A549 (cell line): ENCODE results near the gene FAM234B. TPM values are rescaled to one million over a fixed set of nuclear protein-coding genes. Genes with fewer than 3 reads are reported as not detected.

Source experiments
- ATAC-seq, 2 experiments: fragments of 200-7000 bp in 1 of 2; fragments of >200 bp in 1 of 2; cut with Nextera tagmentation in 1 of 2; cut with Tn5 transposase in 1 of 2; 3 replicates each; pipeline versions ENCODE4 v1.8.0 to v1.9.1; 2018 to 2020; ENCODE audit warnings: mild to moderate bottlenecking in 1 of 2, moderate library complexity in 1 of 2
- CTCF ChIA-PET: fragments of 300-600 bp; sonication (Branson Sonifier 250); formaldehyde crosslinking; extraction: SDS; loops from one replicate; lab custom pipeline; 2021; ENCODE audit warnings: antibody characterized with exemption, inconsistent platforms; lab: Yijun Ruan, JAX
- POLR2A ChIA-PET: fragments of 350-600 bp; formaldehyde crosslinking; extraction: SDS; loops from one replicate; lab custom pipeline; 2021; ENCODE audit warnings: antibody characterized with exemption, inconsistent platforms; lab: Yijun Ruan, JAX
- DNase-seq, 2 experiments: peaks; one replicate each; pipeline versions ENCODE4 v3.0.0 to v3.0.0-alpha.2; 2011 to 2016; ENCODE audit warnings: low read depth in 1 of 2, low spot score in 1 of 2
- FAIRE-seq: peaks from 2 replicates; lab custom pipeline; 2011; peaks lifted over from hg19 to GRCh38; lab: Jason Lieb, UNC
- H3K27ac ChIP-seq, 2 experiments: fragments of >200 bp; sonication (Bioruptor Twin); formaldehyde crosslinking; 3 replicates each; pipeline ENCODE4 v1.5.1; 2016 to 2017
- H3K4me1 ChIP-seq: fragments of >200 bp; sonication (Bioruptor Twin); formaldehyde crosslinking; 3 replicates; pipeline ENCODE4 v1.6.1; 2016
- H3K4me2 ChIP-seq: fragments of >200 bp; sonication (Bioruptor Twin); formaldehyde crosslinking; 3 replicates; pipeline ENCODE4 v1.6.1; 2016
- H3K4me3 ChIP-seq: fragments of >200 bp; sonication (Bioruptor Twin); formaldehyde crosslinking; 3 replicates; pipeline ENCODE4 v1.5.1; 2016
- H3K9me3 ChIP-seq: fragments of >200 bp; sonication (Bioruptor Twin); formaldehyde crosslinking; 3 replicates; pipeline ENCODE4 v1.6.1; 2016
- BHLHE40 ChIP-seq: IDR thresholded peaks from 2 replicates; pipeline ENCODE4 v1.6.1; 2012; ENCODE audit warnings: low read depth, low read length, inconsistent platforms
- CBX2 ChIP-seq: fragments of 200-600 bp; sonication (generic); IDR thresholded peaks from 2 replicates; pipeline ENCODE4 v1.6.1; 2016; ENCODE audit warnings: low read depth, mild to moderate bottlenecking, borderline replicate concordance
- FOSL2 ChIP-seq, 2 experiments: fragments of 450-650 bp in 1 of 2; fragments of >200 bp in 1 of 2; sonication (Bioruptor Twin) in 1 of 2; formaldehyde crosslinking; IDR thresholded peaks; 2 replicates each; pipeline versions ENCODE4 v1.5.0 to v1.6.1; 2016 to 2020; ENCODE audit warnings: mild to moderate bottlenecking in 1 of 2, moderate library complexity in 1 of 2
- HOXB13 ChIP-seq: fragments of 250-450 bp; sonication (Bioruptor Pico); IDR thresholded peaks from 2 replicates; pipeline ENCODE4 v1.5.0; 2020; ENCODE audit warnings: low read depth, mild to moderate bottlenecking, moderate library complexity
- KDM1A ChIP-seq: fragments of 200-600 bp; sonication (generic); IDR thresholded peaks from 2 replicates; pipeline ENCODE4 v1.6.1; 2016; ENCODE audit warnings: low read depth, mild to moderate bottlenecking
- MAZ ChIP-seq: fragments of 150-350 bp; IDR thresholded peaks from 2 replicates; pipeline ENCODE4 v1.6.1; 2014; ENCODE audit warnings: antibody characterized with exemption, low read depth, low read length, borderline replicate concordance
- NPAS2 ChIP-seq: fragments of 250-450 bp; sonication (Bioruptor Pico); IDR thresholded peaks from 2 replicates; pipeline ENCODE4 v1.8.0; 2022; ENCODE audit warnings: mild to moderate bottlenecking, moderate library complexity, borderline replicate concordance
- RNF2 ChIP-seq: fragments of 200-600 bp; sonication (generic); IDR thresholded peaks from 2 replicates; pipeline ENCODE4 v1.6.1; 2016; ENCODE audit warnings: low read depth, mild to moderate bottlenecking, antibody characterized with exemption, moderate library complexity, borderline replicate concordance
- SMC3 ChIP-seq: fragments of >200 bp; sonication (Bioruptor Twin); formaldehyde crosslinking; IDR thresholded peaks from 3 replicates; pipeline ENCODE4 v1.6.1; 2018; ENCODE audit warnings: inconsistent platforms
- TFCP2L1 ChIP-seq: fragments of 250-450 bp; sonication (Bioruptor Pico); IDR thresholded peaks from 2 replicates; pipeline ENCODE4 v1.5.0; 2021; ENCODE audit warnings: mild to moderate bottlenecking
- ZC3H11A ChIP-seq: fragments of 450-650 bp; IDR thresholded peaks from 2 replicates; pipeline ENCODE4 v1.6.1; 2014; ENCODE audit warnings: antibody characterized with exemption, mild to moderate bottlenecking
- WGBS: methylation state at CpG from one replicate; pipeline ENCODE4 v1.1.6; 2017; ENCODE audit errors: missing lambda C conversion rate; 5-methylcytosine and 5-hydroxymethylcytosine counted together
- polyA plus RNA-seq, 4 experiments: library from polyadenylated mRNA; depleted of rRNA in 3 of 4; stranded (reverse); fragments of >200 nt; fragmentation: RNase III in 1 of 4; extraction: RNeasy Plus Mini Kit Qiagen cat#74134 plus additional on column Dnase treatment in 1 of 4; gene quantifications; 2 replicates in 3 of 4; 3 replicates in 1 of 4; pipeline ENCODE4 v1.2.3, GENCODE V29; 2011 to 2017
- TF ChIP-seq, protein P1 (sequence below): fragments of 200-600 bp; sonication (generic); IDR thresholded peaks from 2 replicates; pipeline ENCODE4 v1.6.1; 2016; ENCODE audit warnings: antibody characterized with exemption, mild to moderate bottlenecking, moderate library complexity
- TF ChIP-seq, protein P2 (sequence below): fragments of >200 bp; sonication (Bioruptor Twin); formaldehyde crosslinking; IDR thresholded peaks from 3 replicates; pipeline ENCODE4 v1.6.1; 2016
- TF ChIP-seq, protein P3 (sequence below): fragments of 150-350 bp; IDR thresholded peaks from 2 replicates; pipeline ENCODE4 v1.6.1; 2014; ENCODE audit warnings: low read depth, mild to moderate bottlenecking, low read length

Gene FAM234B
- polyA plus RNA-seq, 2 of the 4 experiments (the other 2 are of a cell fraction): 2.6 to 7.5 TPM

DNA sequence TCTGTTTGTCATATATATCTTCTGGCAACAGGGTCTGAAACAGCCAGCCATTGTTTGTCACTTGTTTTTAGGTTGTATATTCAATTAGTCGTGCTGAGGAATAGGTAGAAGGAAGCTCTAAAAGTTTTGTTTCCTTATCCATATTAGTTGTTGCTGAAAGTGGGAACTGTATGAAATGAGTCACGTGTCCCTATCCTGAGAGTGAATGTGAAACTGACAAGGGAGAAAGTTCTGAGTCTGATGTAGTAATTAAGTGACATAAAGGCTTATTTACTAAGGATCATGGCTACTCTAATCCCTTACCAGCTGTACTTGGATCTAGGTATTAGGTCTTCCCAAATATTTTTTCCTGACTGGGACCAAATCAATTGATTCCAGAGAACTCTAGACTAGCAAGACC lies 16.4 kb downstream of the FAM234B start:
- POLR2A ChIA-PET: no interaction called here
- Histone ChIP-seq H3K27ac (no peak overlapping the region), H3K4me1 (no peaks in the 10 kb centered on the region), H3K9me3 (no peaks in the 10 kb centered on the region), H3K4me2 (no peak overlapping the region), H3K4me3 (no peak overlapping the region)
- WGBS: 67% methylated on average over 2 of the region's 2 CpGs
- CTCF ChIA-PET: interaction anchor here (0.7 to 1.1 kb wide), 2 partner anchors 15 to 152 kb away, joined by 3 to 4 read pairs; no protein-coding TSS in a partner anchor
- FAIRE-seq (no peak), ATAC-seq (no peak), DNase-seq (no peak)
- TF ChIP-seq FOSL2 (IDR thresholded peaks at IDR 0.05) (no peak), FOSL2 (CRISPR knock-in tag; IDR thresholded peaks at IDR 0.05) (no peak), BHLHE40 (no peak), HOXB13 (no peak), ZC3H11A (no peak)
- TF ChIP-seq, protein P1, sequence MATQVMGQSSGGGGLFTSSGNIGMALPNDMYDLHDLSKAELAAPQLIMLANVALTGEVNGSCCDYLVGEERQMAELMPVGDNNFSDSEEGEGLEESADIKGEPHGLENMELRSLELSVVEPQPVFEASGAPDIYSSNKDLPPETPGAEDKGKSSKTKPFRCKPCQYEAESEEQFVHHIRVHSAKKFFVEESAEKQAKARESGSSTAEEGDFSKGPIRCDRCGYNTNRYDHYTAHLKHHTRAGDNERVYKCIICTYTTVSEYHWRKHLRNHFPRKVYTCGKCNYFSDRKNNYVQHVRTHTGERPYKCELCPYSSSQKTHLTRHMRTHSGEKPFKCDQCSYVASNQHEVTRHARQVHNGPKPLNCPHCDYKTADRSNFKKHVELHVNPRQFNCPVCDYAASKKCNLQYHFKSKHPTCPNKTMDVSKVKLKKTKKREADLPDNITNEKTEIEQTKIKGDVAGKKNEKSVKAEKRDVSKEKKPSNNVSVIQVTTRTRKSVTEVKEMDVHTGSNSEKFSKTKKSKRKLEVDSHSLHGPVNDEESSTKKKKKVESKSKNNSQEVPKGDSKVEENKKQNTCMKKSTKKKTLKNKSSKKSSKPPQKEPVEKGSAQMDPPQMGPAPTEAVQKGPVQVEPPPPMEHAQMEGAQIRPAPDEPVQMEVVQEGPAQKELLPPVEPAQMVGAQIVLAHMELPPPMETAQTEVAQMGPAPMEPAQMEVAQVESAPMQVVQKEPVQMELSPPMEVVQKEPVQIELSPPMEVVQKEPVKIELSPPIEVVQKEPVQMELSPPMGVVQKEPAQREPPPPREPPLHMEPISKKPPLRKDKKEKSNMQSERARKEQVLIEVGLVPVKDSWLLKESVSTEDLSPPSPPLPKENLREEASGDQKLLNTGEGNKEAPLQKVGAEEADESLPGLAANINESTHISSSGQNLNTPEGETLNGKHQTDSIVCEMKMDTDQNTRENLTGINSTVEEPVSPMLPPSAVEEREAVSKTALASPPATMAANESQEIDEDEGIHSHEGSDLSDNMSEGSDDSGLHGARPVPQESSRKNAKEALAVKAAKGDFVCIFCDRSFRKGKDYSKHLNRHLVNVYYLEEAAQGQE: no peak
- TF ChIP-seq, protein P2, sequence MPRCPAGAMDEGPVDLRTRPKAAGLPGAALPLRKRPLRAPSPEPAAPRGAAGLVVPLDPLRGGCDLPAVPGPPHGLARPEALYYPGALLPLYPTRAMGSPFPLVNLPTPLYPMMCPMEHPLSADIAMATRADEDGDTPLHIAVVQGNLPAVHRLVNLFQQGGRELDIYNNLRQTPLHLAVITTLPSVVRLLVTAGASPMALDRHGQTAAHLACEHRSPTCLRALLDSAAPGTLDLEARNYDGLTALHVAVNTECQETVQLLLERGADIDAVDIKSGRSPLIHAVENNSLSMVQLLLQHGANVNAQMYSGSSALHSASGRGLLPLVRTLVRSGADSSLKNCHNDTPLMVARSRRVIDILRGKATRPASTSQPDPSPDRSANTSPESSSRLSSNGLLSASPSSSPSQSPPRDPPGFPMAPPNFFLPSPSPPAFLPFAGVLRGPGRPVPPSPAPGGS: no peak

DNA sequence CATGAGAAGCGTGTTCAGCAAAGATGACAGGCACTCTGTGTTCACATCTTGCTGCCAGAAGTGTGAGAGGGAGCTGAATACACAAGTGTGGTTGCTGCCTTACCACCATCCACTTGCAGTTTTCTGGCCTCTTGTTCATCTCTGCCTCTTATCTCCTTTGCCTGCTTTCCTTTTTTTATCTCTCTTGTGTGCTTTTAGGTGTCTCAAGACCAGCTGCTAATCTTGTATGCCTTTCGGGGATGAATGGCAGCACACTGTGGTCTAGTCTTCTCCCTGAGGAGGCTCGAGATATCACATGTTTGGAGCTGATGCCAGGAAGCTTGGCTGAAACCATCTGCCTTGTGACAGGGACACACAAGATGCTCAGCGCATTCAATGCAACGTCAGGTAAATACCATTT lies 17.2 kb downstream of the FAM234B start:
- FAIRE-seq (no peak), DNase-seq (no peak), ATAC-seq (no peak)
- H3K9me3 ChIP-seq: no peaks in the 10 kb centered on the region
- no peak overlapping the region for H3K27ac ChIP-seq
- WGBS: 88% methylated on average over 5 of the region's 5 CpGs
- H3K4me2 ChIP-seq: no peak overlapping the region
- H3K4me3 ChIP-seq: no peak overlapping the region
- ChIA-PET POLR2A (no interaction called here), CTCF (interaction anchor here (1.1 kb wide), 1 partner anchor 151 kb away, joined by 4 read pairs; no protein-coding TSS in a partner anchor)
- TF ChIP-seq MAZ (no peak), RNF2 (no peak), KDM1A (no peak), TFCP2L1 (CRISPR knock-in tag) (no peak), CBX2 (no peak)
- TF ChIP-seq, protein P2: no peak
- no peaks in the 10 kb centered on the region for H3K4me1 ChIP-seq

DNA sequence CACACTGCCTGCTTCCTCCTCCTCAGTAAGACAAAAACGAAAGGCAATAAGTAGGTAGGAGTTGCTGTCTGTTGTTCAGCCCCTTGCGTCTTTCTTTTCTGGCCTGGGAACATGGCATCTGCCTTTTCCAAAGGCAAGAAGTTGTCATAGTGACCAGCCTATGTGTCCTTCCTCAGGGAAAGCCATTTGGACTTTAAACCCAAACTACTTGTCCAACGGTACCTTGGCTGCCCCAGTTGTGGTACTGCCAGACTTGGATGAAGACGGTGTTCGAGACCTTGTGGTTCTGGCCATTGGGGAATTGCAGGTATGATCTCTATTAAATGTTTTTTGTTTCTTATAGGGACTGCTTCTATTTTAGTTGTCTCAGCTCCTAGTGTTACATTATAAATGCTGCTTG lies 18.5 kb downstream of the FAM234B start:
- no peak overlapping the region for H3K27ac ChIP-seq
- no peaks in the 10 kb centered on the region for H3K4me1 ChIP-seq
- no peaks in the 10 kb centered on the region for H3K9me3 ChIP-seq
- TF ChIP-seq, protein P3, sequence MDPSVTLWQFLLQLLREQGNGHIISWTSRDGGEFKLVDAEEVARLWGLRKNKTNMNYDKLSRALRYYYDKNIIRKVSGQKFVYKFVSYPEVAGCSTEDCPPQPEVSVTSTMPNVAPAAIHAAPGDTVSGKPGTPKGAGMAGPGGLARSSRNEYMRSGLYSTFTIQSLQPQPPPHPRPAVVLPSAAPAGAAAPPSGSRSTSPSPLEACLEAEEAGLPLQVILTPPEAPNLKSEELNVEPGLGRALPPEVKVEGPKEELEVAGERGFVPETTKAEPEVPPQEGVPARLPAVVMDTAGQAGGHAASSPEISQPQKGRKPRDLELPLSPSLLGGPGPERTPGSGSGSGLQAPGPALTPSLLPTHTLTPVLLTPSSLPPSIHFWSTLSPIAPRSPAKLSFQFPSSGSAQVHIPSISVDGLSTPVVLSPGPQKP: no peak
- TF ChIP-seq SMC3 (no peak), NPAS2 (CRISPR knock-in tag) (no peak)
- CTCF ChIA-PET: interaction anchor here (1.1 kb wide), 1 partner anchor 149 kb away, joined by 4 read pairs; no protein-coding TSS in a partner anchor
- WGBS: 87% methylated on average over 5 of the region's 5 CpGs
- FAIRE-seq (no peak), DNase-seq (no peak), ATAC-seq (no peak)
- no peak overlapping the region for H3K4me2 ChIP-seq
- H3K4me3 ChIP-seq: no peak overlapping the region
- POLR2A ChIA-PET: no interaction called here
